K562 (cell line): ENCODE measurements around the gene HIVEP3. TPM values are rescaled to one million over a fixed set of nuclear protein-coding genes. Genes with fewer than 3 reads are reported as not detected.

Experiments used
- ATAC-seq: fragments of 200-7000 bp; cut with Tn5 transposase; 3 replicates; pipeline ENCODE4 v1.9.1; 2020; ENCODE audit warnings: moderate library complexity
- BruUV-seq: library from RNA; stranded (reverse); fragments of 400-500 nt; replicated peaks from 2 replicates; lab custom pipeline; 2021; lab: Mats Ljungman, UMichigan
- CTCF ChIA-PET: fragments of 300-600 bp; formaldehyde crosslinking; extraction: SDS; loops from one replicate; lab custom pipeline; 2021; ENCODE audit warnings: low intra/inter-chr PET ratio; lab: Yijun Ruan, JAX
- POLR2A ChIA-PET: fragments of 300-600, 350-650 bp; sonication (Branson Sonifier 250); formaldehyde crosslinking; extraction: SDS; loops from one replicate; lab custom pipeline; 2021; ENCODE audit warnings: antibody characterized with exemption, inconsistent platforms; lab: Yijun Ruan, JAX
- DNase-seq, 4 experiments: peaks; one replicate each; pipeline versions ENCODE4 v3.0.0 to v3.0.0-alpha.2; 2011 to 2018; ENCODE audit warnings: low spot score in 3 of 4, mixed read lengths in 3 of 4; ENCODE audit errors: extremely low read depth in 1 of 4
- FAIRE-seq: peaks from 2 replicates; lab custom pipeline; 2011; peaks lifted over from hg19 to GRCh38; lab: Jason Lieb, UNC
- H2AFZ ChIP-seq: 2 replicates; pipeline ENCODE4 v1.6.0; 2011; ENCODE audit warnings: low read depth, low read length, control low read depth, inconsistent platforms
- H3K27ac ChIP-seq: fragments of 200-600 bp; 3 replicates; pipeline ENCODE4 v1.8.0; 2011; ENCODE audit warnings: low read depth, mild to moderate bottlenecking, control low read depth, inconsistent platforms, low read length, moderate library complexity, mixed read lengths; ENCODE audit errors: extremely low read depth
- H3K27me3 ChIP-seq, 2 experiments: fragments of 300-600 bp in 1 of 2; 2 replicates in 1 of 2; 3 replicates in 1 of 2; pipeline versions ENCODE4 v1.6.0 to v1.8.0; 2011; ENCODE audit warnings: inconsistent platforms in 2 of 2, low read length in 2 of 2, mild to moderate bottlenecking in 1 of 2, mixed read lengths in 1 of 2, moderate library complexity in 1 of 2; ENCODE audit not compliant: control insufficient read depth in 2 of 2, insufficient read depth in 2 of 2
- H3K36me3 ChIP-seq: fragments of 300-600 bp; 3 replicates; pipeline ENCODE4 v1.8.0; 2011; ENCODE audit warnings: mild to moderate bottlenecking, low read length, inconsistent platforms; ENCODE audit not compliant: control insufficient read depth, insufficient read depth
- H3K4me1 ChIP-seq, 2 experiments: fragments of 200-600 bp in 1 of 2; replicated peaks in 1 of 2; 2 replicates in 1 of 2; 3 replicates in 1 of 2; pipeline versions ENCODE4 v1.5.1 to v1.8.0; 2011; ENCODE audit warnings: inconsistent platforms in 2 of 2, low read length in 2 of 2, mild to moderate bottlenecking in 1 of 2, mixed read lengths in 1 of 2, moderate library complexity in 1 of 2; ENCODE audit not compliant: control insufficient read depth in 2 of 2, insufficient read depth in 2 of 2
- H3K4me2 ChIP-seq: 2 replicates; pipeline ENCODE4 v1.6.1; 2011; ENCODE audit warnings: low read length, control low read depth, inconsistent platforms, mixed read lengths; ENCODE audit not compliant: insufficient read depth
- H3K4me3 ChIP-seq: fragments of 200-600 bp; sonication (generic), shearing (Covaris generic); 2 replicates; pipeline ENCODE4 v1.5.1; 2016; ENCODE audit warnings: control low read depth, inconsistent platforms
- H3K79me2 ChIP-seq: fragments of 200-600 bp; 3 replicates; pipeline ENCODE4 v1.8.0; 2011; ENCODE audit warnings: low read length, inconsistent platforms; ENCODE audit not compliant: control insufficient read depth, insufficient read depth
- H3K9ac ChIP-seq, 2 experiments: 2 replicates each; pipeline versions ENCODE4 v1.6.0 to v1.6.1; 2011; ENCODE audit warnings: low read depth in 2 of 2, low read length in 2 of 2, control low read depth in 1 of 2, inconsistent platforms in 1 of 2, mild to moderate bottlenecking in 1 of 2, mixed read lengths in 1 of 2; ENCODE audit not compliant: insufficient read depth in 1 of 2
- H3K9me1 ChIP-seq: one replicate; pipeline ENCODE4 v1.6.0; 2011; ENCODE audit warnings: inconsistent platforms, mild to moderate bottlenecking, low read length, moderate library complexity; ENCODE audit not compliant: control insufficient read depth, insufficient read depth
- H3K9me3 ChIP-seq: replicated peaks from 2 replicates; pipeline ENCODE4 v1.5.1; 2011; ENCODE audit warnings: low read depth, low read length, inconsistent platforms; ENCODE audit not compliant: control insufficient read depth, insufficient read depth
- H4K20me1 ChIP-seq: replicated peaks from 2 replicates; pipeline ENCODE4 v1.6.1; 2011; ENCODE audit warnings: low read length, inconsistent platforms, mixed read lengths; ENCODE audit not compliant: control insufficient read depth, insufficient read depth
- ARNT ChIP-seq, 2 experiments: fragments of 450-650 bp; IDR thresholded peaks; 2 replicates each; pipeline ENCODE4 v1.6.1; 2016; ENCODE audit warnings: mild to moderate bottlenecking in 1 of 2
- CHD2 ChIP-seq: IDR thresholded peaks from 2 replicates; pipeline ENCODE4 v1.6.1; 2011; ENCODE audit warnings: low read depth, low read length
- ELF1 ChIP-seq: fragments of 200-800 bp; sonication (Bioruptor generic); IDR thresholded peaks from 2 replicates; pipeline ENCODE4 v1.6.1; 2016; ENCODE audit warnings: missing genetic modification characterization, missing compliant biosample characterization
- GTF2E2 ChIP-seq: fragments of 200-800 bp; sonication (Bioruptor generic); IDR thresholded peaks from 2 replicates; pipeline ENCODE4 v1.6.1; 2016; ENCODE audit warnings: missing genetic modification characterization, missing compliant biosample characterization
- MTA3 ChIP-seq: fragments of 450-650 bp; formaldehyde crosslinking; IDR thresholded peaks from 2 replicates; pipeline ENCODE4 v1.6.1; 2017; ENCODE audit warnings: mild to moderate bottlenecking, borderline replicate concordance
- NBN ChIP-seq: fragments of 450-650 bp; IDR thresholded peaks from 2 replicates; pipeline ENCODE4 v1.6.1; 2016; ENCODE audit warnings: low read depth, mild to moderate bottlenecking
- TARDBP ChIP-seq: fragments of 450-650 bp; IDR thresholded peaks from 2 replicates; pipeline ENCODE4 v1.6.1; 2016
- TGIF2 ChIP-seq: sonication (generic); formaldehyde crosslinking; IDR thresholded peaks from 2 replicates; pipeline ENCODE4 v1.8.1; 2022; ENCODE audit warnings: mild to moderate bottlenecking, missing genetic modification reagents, moderate library complexity
- ZNF274 ChIP-seq: IDR thresholded peaks from 2 replicates; pipeline ENCODE4 v1.6.1; 2011; ENCODE audit warnings: low read depth, mild to moderate bottlenecking, low read length, moderate library complexity, borderline replicate concordance
- ZNF766 ChIP-seq: fragments of 200-800 bp; sonication (Bioruptor generic); conservative IDR thresholded peaks from 2 replicates; pipeline ENCODE4 v1.6.1; 2016; ENCODE audit warnings: missing genetic modification characterization, missing compliant biosample characterization
- WGBS: fragments of 100-300 bp; shearing (Covaris generic); methylation state at CpG from one replicate; pipeline ENCODE4 v1.1.6; 2016; ENCODE audit warnings: low coverage, mixed read lengths; ENCODE audit not compliant: insufficient coverage; ENCODE audit errors: missing lambda C conversion rate; 5-methylcytosine and 5-hydroxymethylcytosine counted together
- in situ Hi-C: fragments of 300-500 bp; cut with MboI; formaldehyde crosslinking; loops from 4 replicates; pipeline ENCODE4 v1.15.0; 2018; ENCODE audit warnings: inconsistent platforms, mixed read lengths
- intact Hi-C: fragments of 100-400 bp; cut with micrococcal nuclease; formaldehyde crosslinking; loops from 2 replicates; pipeline ENCODE4 v1.14.2; 2022
- polyA plus RNA-seq, 8 experiments: library from polyadenylated mRNA; depleted of rRNA in 4 of 8; stranded (reverse) in 5 of 8; unstranded in 3 of 8; fragments of >200 nt; fragmentation: Nextera tagmentation in 2 of 8; fragmentation: Illumina TruSeq in 1 of 8; extraction: Ambion mirVana in 2 of 8; extraction: Trizol in 1 of 8; gene quantifications; 2 replicates each; pipeline versions ENCODE4 v1.2.1 to v1.2.3, GENCODE V29; 2011 to 2014; ENCODE audit warnings: inconsistent platforms in 1 of 8, missing spikeins in 1 of 8
- total RNA-seq, 7 experiments: library from RNA; depleted of rRNA in 6 of 7; stranded (reverse); fragments of >200 nt in 6 of 7; fragmentation: Illumina TruSeq in 2 of 7; extraction: Trizol in 2 of 7; gene quantifications; 2 replicates each; pipeline versions ENCODE4 v1.2.1 to v1.2.3, GENCODE V29; 2011 to 2021; ENCODE audit warnings: low replicate concordance in 1 of 7

The HIVEP3 gene
- total and polyA plus RNA-seq, 9 of the 15 experiments (the other 6 are each of a cell fraction or from before 2014, with no cell fraction given): 0.09 to 0.58 (median 0.34) TPM; not detected in 1

- intact Hi-C loops (no loop called here), in situ Hi-C loops (no loop called here)
- ChIA-PET POLR2A (interaction anchor here (0.6 to 1.1 kb wide), 3 partner anchors 10 to 458 kb away, joined by 3 to 5 read pairs (median 4); no protein-coding TSS in a partner anchor), CTCF (no interaction called here)
- H2AFZ ChIP-seq: no peak overlapping the region
- H3K4me2 ChIP-seq: no peak overlapping the region
- no TSS peak for BruUV-seq
- H3K36me3 ChIP-seq: no peaks in the 10 kb centered on the region
- peaks cover 10 to 59% of the 10 kb centered on the region in 2 experiments for H3K27me3 ChIP-seq
- DNase-seq: no peak
- ATAC-seq: no peak; the same call in 2 of the 3 replicates
- H3K9ac ChIP-seq: no peak overlapping the region
- WGBS: 2% methylated on average over 18 of the region's 19 CpGs
- H3K9me1 ChIP-seq: no peaks in the 10 kb centered on the region
- no peak overlapping the region for H3K4me3 ChIP-seq
- no peaks in the 10 kb centered on the region for H3K79me2 ChIP-seq
- H3K9me3 ChIP-seq: no peaks in the 10 kb centered on the region
- no peak overlapping the region for H3K27ac ChIP-seq
- H4K20me1 ChIP-seq: no peaks in the 10 kb centered on the region; the same call in 1 of the 2 replicates
- no peak for FAIRE-seq
- H3K4me1 ChIP-seq: no peaks in the 10 kb centered on the region
- TF ChIP-seq TARDBP (no peak), GTF2E2 (tag) (no peak), ARNT (IDR thresholded peaks at IDR 0.05) (no peak), NBN (no peak), ZNF766 (no peak), CHD2 (no peak), ZNF274 (no peak), MTA3 (no peak), ELF1 (tag) (no peak), TGIF2 (CRISPR knock-in tag) (no peak)
Observed at GRCh38 chr1:41698916-41699860, 219.5 kb downstream of the HIVEP3 start.
